Right lung (tissue), 5 donors: ENCODE measurements around the gene FAM221B. TPM values are rescaled to one million over a fixed set of nuclear protein-coding genes. Genes with fewer than 3 reads are reported as not detected.

ENCODE experiments used
- DNase-seq, 2 donors: peaks; one replicate each; pipeline ENCODE4 v3.0.0-alpha.2; 2013
- polyA plus RNA-seq, 5 donors: library from polyadenylated mRNA; unstranded; fragments of 120-200 nt; gene quantifications; one replicate each; pipeline versions ENCODE4 v1.2.1 to v1.2.3, GENCODE V29; 2013; ENCODE audit warnings: inconsistent platforms in 1 of 5, low replicate concordance in 1 of 5; ENCODE audit not compliant: insufficient read length in 5 of 5, insufficient read depth in 1 of 5

Gene FAM221B
- polyA plus RNA-seq, 5 donors: 0.48 to 1.0 (median 0.54) TPM

GRCh38 chr9:35847792-35848572 is 19.4 kb upstream of the FAM221B start:
- no peak for DNase-seq

GRCh38 chr9:35845824-35846771 is 17.6 kb upstream of the FAM221B start:
- no peak for DNase-seq

GRCh38 chr9:35844628-35845270 is 16.2 kb upstream of the FAM221B start:
- peak; percentile 77 to 81 for DNase-seq

GRCh38 chr9:35842795-35843194 is 14.3 kb upstream of the FAM221B start:
- DNase-seq: no peak

- DNase-seq: no peak
Measured at GRCh38 chr9:35842020-35842745, 13.7 kb upstream of the FAM221B start.

- no peak for DNase-seq
Measured at GRCh38 chr9:35841645-35841900, 13.0 kb upstream of the FAM221B start.

- no peak for DNase-seq
Measured at GRCh38 chr9:35840881-35841644, 12.5 kb upstream of the FAM221B start.

- DNase-seq: no peak
Measured at GRCh38 chr9:35839926-35840325, 11.4 kb upstream of the FAM221B start.

GRCh38 chr9:35836595-35836994 is 8.1 kb upstream of the FAM221B start:
- DNase-seq: no peak

GRCh38 chr9:35835766-35836165 is 7.2 kb upstream of the FAM221B start:
- no peak for DNase-seq

GRCh38 chr9:35835216-35835632 is 6.7 kb upstream of the FAM221B start:
- no peak for DNase-seq

GRCh38 chr9:35834260-35835215 is 6.0 kb upstream of the FAM221B start:
- no peak for DNase-seq

- no peak for DNase-seq
Measured at GRCh38 chr9:35832814-35833213, 4.3 kb upstream of the FAM221B start.

- no peak for DNase-seq
Measured at GRCh38 chr9:35831040-35831439, 2.5 kb upstream of the FAM221B start.

GRCh38 chr9:35829764-35830096 is 1.2 kb upstream of the FAM221B start:
- DNase-seq: no peak

- peak; percentile 94 to 95 for DNase-seq
Measured at GRCh38 chr9:35829084-35829763, 692 bp upstream of the FAM221B start, which contains the start of gene TMEM8B. Gene TMEM8B, plus strand, starts transcription at chr9:35829228. Its CDS starts 220 bp downstream, at chr9:35829448.

GRCh38 chr9:35827486-35827885 is 1.0 kb downstream of the FAM221B start:
- no peak for DNase-seq

GRCh38 chr9:35826071-35826701 is 2.3 kb downstream of the FAM221B start:
- DNase-seq: no peak

- DNase-seq: no peak
Measured at GRCh38 chr9:35822926-35823325, 5.6 kb downstream of the FAM221B start.
